COLO668 (cell line): ENCODE results near the gene PREP.
A peak's percentile ranks its signal among the peaks of the same experiment; 100 is the strongest.
"Not testable (repeated sequence)": the region's sequence is repeated elsewhere in the genome, so short reads cannot be mapped to it uniquely, and the experiment has no call there.

Experiments
- DNase-seq: peaks from one replicate; lab custom pipeline; 2025; ENCODE audit not compliant: unreplicated experiment; lab: John Stamatoyannopoulos, UW

Gene PREP

GRCh38 chr6:105402939-105403935 lies at the start of gene PREP:
PREP (minus strand) TSS chr6:105403082; CDS start chr6:105402891, 191 bp downstream.
- DNase-seq, result peak; percentile 90

- no peak for DNase-seq
Observed at GRCh38 chr6:105452376-105452775, 49.5 kb upstream of the PREP start.

GRCh38 chr6:105449756-105450390 lies 47.0 kb upstream of the PREP start:
- no peak for DNase-seq

GRCh38 chr6:105445481-105445880 lies 42.6 kb upstream of the PREP start:
- DNase-seq, result no peak

GRCh38 chr6:105443941-105444340 lies 41.1 kb upstream of the PREP start:
- no peak for DNase-seq

GRCh38 chr6:105442369-105442768 lies 39.5 kb upstream of the PREP start:
- DNase-seq, result no peak

- DNase-seq, result no peak
Observed at GRCh38 chr6:105437236-105437635, 34.4 kb upstream of the PREP start.

- no peak for DNase-seq
Observed at GRCh38 chr6:105433723-105434122, 30.8 kb upstream of the PREP start.

- DNase-seq, result no peak
Observed at GRCh38 chr6:105432797-105433196, 29.9 kb upstream of the PREP start.

GRCh38 chr6:105431226-105431625 lies 28.3 kb upstream of the PREP start:
- no peak for DNase-seq

GRCh38 chr6:105430685-105431084 lies 27.8 kb upstream of the PREP start:
- no peak for DNase-seq

- DNase-seq, result no peak
Observed at GRCh38 chr6:105429676-105430075, 26.8 kb upstream of the PREP start.

GRCh38 chr6:105428342-105428957 lies 25.6 kb upstream of the PREP start:
- no peak for DNase-seq

GRCh38 chr6:105424175-105424783 lies 21.4 kb upstream of the PREP start:
- DNase-seq, result peak; percentile 28

- not testable (repeated sequence) for DNase-seq
Observed at GRCh38 chr6:105416971-105417370, 14.1 kb upstream of the PREP start.

- no peak for DNase-seq
Observed at GRCh38 chr6:105409734-105410133, 6.9 kb upstream of the PREP start.

GRCh38 chr6:105402090-105402938 lies 568 bp downstream of the PREP start:
- no peak for DNase-seq

- DNase-seq, result no peak
Observed at GRCh38 chr6:105401247-105402089, 1.4 kb downstream of the PREP start.

- DNase-seq, result no peak
Observed at GRCh38 chr6:105400501-105400900, 2.4 kb downstream of the PREP start.
